ENCODE results near the gene RASL12. TPM values are rescaled to one million over a fixed set of nuclear protein-coding genes. Genes with fewer than 3 reads are reported as not detected.

RASL12 gene
- total and polyA plus RNA-seq, 2 of the 8 experiments (the other 6 are each of a cell fraction or from before 2014, with no cell fraction given), result 9.5 to 10.3 TPM

DNA sequence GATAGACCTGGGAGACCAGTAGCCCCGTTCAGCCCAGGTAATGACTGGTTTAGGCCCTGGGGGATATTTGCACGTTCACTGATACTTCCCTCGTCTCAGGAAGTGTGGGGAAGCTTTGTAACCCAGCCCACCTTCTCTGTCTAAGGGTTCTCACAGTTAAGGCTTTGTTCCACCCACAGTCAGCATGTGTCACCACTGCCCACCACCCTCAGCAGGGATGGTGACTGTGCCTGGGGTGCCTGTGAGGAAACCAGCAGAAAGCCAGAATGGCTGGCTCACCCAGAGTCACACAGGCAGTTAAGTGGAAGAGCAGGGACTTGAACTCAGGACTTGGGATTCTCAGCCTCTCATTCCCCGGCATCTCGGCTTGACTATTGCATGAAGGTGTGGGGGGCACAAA is 14.0 kb upstream of the RASL12 start:
- Histone ChIP-seq H4K8ac (ENCODE audit: extremely low read depth, insufficient read depth, low read length) (no peak overlapping the region), H3K18ac (ENCODE audit: extremely low read depth, low read length) (0 out of 2 replicates have a peak overlapping the region, but pooled peaks have one; percentile 17), H2BK20ac (ENCODE audit: low read length) (peak overlapping the region; percentile 75; the same call in 1 of the 2 replicates), H3K9ac (replicated peaks in 1 of 4; ENCODE audit: extremely low read depth in 1 of 4, low read depth in 3 of 4, low read length in 3 of 4) (no peak overlapping the region), H3K27ac (ENCODE audit: low read depth, low read length) (no peak overlapping the region), H4K20me1 (replicated peaks in 1 of 2; ENCODE audit: control insufficient read depth in 1 of 2, insufficient read depth in 2 of 2, low read length in 2 of 2) (no peaks in the 10 kb centered on the region), H3K4me2 (ENCODE audit: insufficient read depth in 1 of 2, low read depth in 2 of 2, low read length in 2 of 2) (peak overlapping the region in 1 of 2 experiments; percentile 60; a peak in 1 of 4 replicates), H4K5ac (ENCODE audit: insufficient read length, low read depth, low read length) (no peak overlapping the region), H3K4me1 (replicated peaks in 1 of 4; ENCODE audit: control insufficient read depth in 3 of 4, insufficient read depth in 4 of 4, low read length in 3 of 4) (peaks cover 15 to 28% (median 19%) of the 10 kb centered on the region in 4 experiments), H2AK5ac (ENCODE audit: low read depth, low read length) (no peak overlapping the region; the same call in 1 of the 2 replicates), H2BK5ac (ENCODE audit: low read depth, low read length) (no peak overlapping the region), H3K14ac (ENCODE audit: insufficient read length) (no peak overlapping the region), H3K79me1 (ENCODE audit: low read depth, low read length) (no peaks in the 10 kb centered on the region), H2BK15ac (ENCODE audit: low read length) (peak overlapping the region; percentile 83), H2BK12ac (ENCODE audit: low read depth, low read length) (peak overlapping the region; percentile 71), H3K23ac (ENCODE audit: insufficient read length) (no peak overlapping the region), H3K23me2 (ENCODE audit: low read depth, low read length) (no peaks in the 10 kb centered on the region; the same call in 1 of the 2 replicates), H3K4ac (replicated peaks; ENCODE audit: insufficient read length, low read depth, low read length) (peak overlapping the region; percentile 9), H2BK120ac (replicated peaks; ENCODE audit: low read depth, low read length) (no peak overlapping the region), H3K4me3 (ENCODE audit: extremely low read depth in 1 of 4, insufficient read depth in 2 of 4, low read depth in 3 of 4, low read length in 4 of 4) (no peak overlapping the region), H4K91ac (replicated peaks; ENCODE audit: insufficient read length, low read length) (no peak overlapping the region), H3K56ac (replicated peaks; ENCODE audit: insufficient read length, low read depth, low read length) (no peak overlapping the region), H3K27me3 (replicated peaks in 1 of 4; ENCODE audit: control insufficient read depth in 3 of 4, extremely low read depth in 1 of 4, insufficient read depth in 3 of 4, low read length in 3 of 4) (peaks cover 0 to 9% (median 8%) of the 10 kb centered on the region in 4 experiments; a peak in 5 of 7 replicates), H3K79me2 (ENCODE audit: control insufficient read depth in 1 of 2, insufficient read depth in 2 of 2, low read length in 2 of 2) (no peaks in the 10 kb centered on the region), H3K9me3 (ENCODE audit: insufficient read depth in 2 of 2, low read depth in 1 of 2, low read length in 1 of 2) (no peaks in the 10 kb centered on the region), H2AFZ (ENCODE audit: low read length) (no peak overlapping the region), H3K36me3 (ENCODE audit: control insufficient read depth in 2 of 4, insufficient read depth in 4 of 4, low read length in 3 of 4) (no peaks in the 10 kb centered on the region)
- CTCF ChIA-PET (ENCODE audit: partially characterized antibody), result interaction anchor here (0.9 to 32.9 kb wide), 6 partner anchors 13 to 48 kb away, joined by 3 to 1213 read pairs (median 44); partner anchors contain the start of genes RASL12 and SLC51B
- POLR2A ChIA-PET (ENCODE audit: partially characterized antibody), result interaction anchor here (2.1 to 14.5 kb wide), 2 partner anchors 15 to 21 kb away, joined by 4 to 93 read pairs; partner anchors contain the start of gene RASL12
- 94% methylated on average over 5 of the region's 5 CpGs; no CpG with 5 or more reads in 1 of the 2 experiments for WGBS, 2 experiments (ENCODE audit: extremely low coverage in 1 of 2, insufficient coverage in 1 of 2, insufficient read length in 1 of 2, insufficient replicate concordance in 2 of 2, low coverage in 1 of 2, low lambda C conversion rate in 2 of 2, missing lambda C conversion rate in 1 of 2)
- DNase-seq (ENCODE audit: low read depth in 1 of 2, low spot score in 2 of 2) (no peak), FAIRE-seq (no peak)
- TF ChIP-seq CEBPB (IDR thresholded peaks at IDR 0.05; ENCODE audit: low read depth, low read length), result no peak
- TF ChIP-seq SIN3A (conservative IDR thresholded peaks at IDR 0.05 in 1 of 2, IDR thresholded peaks at IDR 0.05 in 1 of 2; ENCODE audit: low read depth in 1 of 2, low read length in 2 of 2), result no peak
- no peak for TF ChIP-seq GTF2F1 (IDR thresholded peaks at IDR 0.05; ENCODE audit: borderline replicate concordance, low read depth, low read length)
- no peak for TF ChIP-seq BRCA1 (IDR thresholded peaks at IDR 0.05; ENCODE audit: low read depth, low read length)
- no peak for TF ChIP-seq BACH1 (IDR thresholded peaks at IDR 0.05; ENCODE audit: low read length)
- no peak for TF ChIP-seq CREB1 (IDR thresholded peaks at IDR 0.05)
